ENCODE data around the gene ANAPC4.
A peak's percentile ranks its signal among the peaks of the same experiment; 100 is the strongest.

GRCh38 chr4:25367877-25368276 is 9.2 kb upstream of the ANAPC4 start:
- TF ChIP-seq FOS (IDR thresholded peaks at IDR 0.05; ENCODE audit: low read depth, low read length) (no peak), ELK1 (IDR thresholded peaks at IDR 0.05; ENCODE audit: borderline replicate concordance, low read depth, low read length) (no peak), CTCF (conservative IDR thresholded peaks at IDR 0.05; ENCODE audit: low read depth, low read length) (no peak), RFX5 (IDR thresholded peaks at IDR 0.05; ENCODE audit: low read depth, low read length) (no peak), MXI1 (IDR thresholded peaks at IDR 0.05; ENCODE audit: borderline replicate concordance, low read depth, low read length) (no peak), MAFK (IDR thresholded peaks at IDR 0.05; ENCODE audit: low read depth, low read length) (peak; percentile 80), RCOR1 (IDR thresholded peaks at IDR 0.05; ENCODE audit: insufficient replicate concordance, low read length) (no peak), POLR2A (IDR thresholded peaks at IDR 0.05; ENCODE audit: low read depth, low read length) (no peak), RAD21 (IDR thresholded peaks at IDR 0.05; ENCODE audit: low read length) (no peak), CEBPB (IDR thresholded peaks at IDR 0.05; ENCODE audit: low read depth, low read length) (no peak), NFE2L2 (IDR thresholded peaks at IDR 0.05; ENCODE audit: low read depth, low read length) (no peak)
